ENCODE measurements around the gene CYP4F3. TPM values are rescaled to one million over a fixed set of nuclear protein-coding genes. Genes with fewer than 3 reads are reported as not detected.

The CYP4F3 gene
- total RNA-seq, 1 donor from 2014 or later: 0.41 TPM

GRCh38 chr19:15635016-15635805, 5.5 kb upstream of the CYP4F3 start:
- DNase-seq (no peak), ATAC-seq (peak; percentile 28)
- no peaks in the 10 kb centered on the region for H3K4me1 ChIP-seq
- intact Hi-C loops (cut with DNase I): loop anchor here (10.0 kb wide), 1 partner anchor 230 kb away; no protein-coding TSS in a partner anchor
- H3K27me3 ChIP-seq: peaks cover 5% of the 10 kb centered on the region
- no peaks in the 10 kb centered on the region for H3K9me3 ChIP-seq
- H3K36me3 ChIP-seq: no peaks in the 10 kb centered on the region
- TF ChIP-seq CTCF (IDR thresholded peaks at IDR 0.05): no peak
- no peak overlapping the region for H3K4me3 ChIP-seq
- no peak overlapping the region for H3K27ac ChIP-seq

- no peak for DNase-seq
- H3K36me3 ChIP-seq: no peaks in the 10 kb centered on the region
- H3K4me1 ChIP-seq: no peaks in the 10 kb centered on the region
- H3K27ac ChIP-seq: no peak overlapping the region
- H3K27me3 ChIP-seq: peaks cover 5% of the 10 kb centered on the region
- intact Hi-C loops (cut with DNase I): loop anchor here (10.0 kb wide), 1 partner anchor 229 kb away; no protein-coding TSS in a partner anchor
- ATAC-seq: no peak
- H3K9me3 ChIP-seq: no peaks in the 10 kb centered on the region
- no peak overlapping the region for H3K4me3 ChIP-seq
- no peak for TF ChIP-seq CTCF (IDR thresholded peaks at IDR 0.05)
Measured at GRCh38 chr19:15636026-15636425, 4.7 kb upstream of the CYP4F3 start.

GRCh38 chr19:15639596-15639995, 1.1 kb upstream of the CYP4F3 start:
- no peak for ATAC-seq
- no peak for DNase-seq
- no peak overlapping the region for H3K4me3 ChIP-seq
- H3K27me3 ChIP-seq: peaks cover 5% of the 10 kb centered on the region
- no peaks in the 10 kb centered on the region for H3K4me1 ChIP-seq
- intact Hi-C loops (cut with DNase I): loop anchor here (10.0 kb wide), 1 partner anchor 225 kb away; no protein-coding TSS in a partner anchor
- H3K9me3 ChIP-seq: no peaks in the 10 kb centered on the region
- no peak overlapping the region for H3K27ac ChIP-seq
- H3K36me3 ChIP-seq: no peaks in the 10 kb centered on the region
- TF ChIP-seq CTCF (IDR thresholded peaks at IDR 0.05): no peak

GRCh38 chr19:15640904-15641597, 354 bp downstream of the CYP4F3 start:
- TF ChIP-seq CTCF (IDR thresholded peaks at IDR 0.05): no peak
- H3K36me3 ChIP-seq: no peaks in the 10 kb centered on the region
- H3K9me3 ChIP-seq: no peaks in the 10 kb centered on the region
- no peak overlapping the region for H3K27ac ChIP-seq
- DNase-seq (no peak), ATAC-seq (no peak)
- no peaks in the 10 kb centered on the region for H3K27me3 ChIP-seq
- intact Hi-C loops (cut with DNase I): no loop called here
- H3K4me3 ChIP-seq: no peak overlapping the region
- H3K4me1 ChIP-seq: no peaks in the 10 kb centered on the region

GRCh38 chr19:15641901-15642491, 1.3 kb downstream of the CYP4F3 start:
- no peak for TF ChIP-seq CTCF (IDR thresholded peaks at IDR 0.05)

More at GRCh38 chr19:15641901-15642491, 1.3 kb downstream of the CYP4F3 start:
- Histone ChIP-seq H3K36me3 (no peaks in the 10 kb centered on the region), H3K27ac (no peak overlapping the region), H3K4me3 (no peak overlapping the region), H3K27me3 (no peaks in the 10 kb centered on the region), H3K4me1 (no peaks in the 10 kb centered on the region), H3K9me3 (no peaks in the 10 kb centered on the region)
- no peak for DNase-seq
- intact Hi-C loops (cut with DNase I): no loop called here
- ATAC-seq: peak; percentile 27
